C4-2B (cell line): ENCODE data around the gene GBF1.

ENCODE experiments used
- CTCF ChIP-seq: fragments of 450-650 bp; conservative IDR thresholded peaks from 2 replicates; pipeline ENCODE4 v1.5.1; 2017; ENCODE audit warnings: mild to moderate bottlenecking
- ZFX ChIP-seq: fragments of 450-650 bp; IDR thresholded peaks from 2 replicates; pipeline ENCODE4 v1.6.1; 2017

- TF ChIP-seq CTCF, result no peak
- no peak for TF ChIP-seq ZFX
Measured at GRCh38 chr10:102424916-102425315, 179.6 kb downstream of the GBF1 start.
